SKM-1 treated with dmso at 0.1 percent for 144 hours (cell line): ENCODE results near the gene CCM2.

Experiments used
- DNase-seq: peaks from one replicate; lab custom pipeline; 2025; ENCODE audit not compliant: unreplicated experiment; lab: John Stamatoyannopoulos, UW

CCM2 gene

GRCh38 chr7:45078125-45078681 lies 78.2 kb downstream of the CCM2 start:
- no peak for DNase-seq

- DNase-seq: no peak
Measured at GRCh38 chr7:45080265-45080957, 80.4 kb downstream of the CCM2 start.

DNA sequence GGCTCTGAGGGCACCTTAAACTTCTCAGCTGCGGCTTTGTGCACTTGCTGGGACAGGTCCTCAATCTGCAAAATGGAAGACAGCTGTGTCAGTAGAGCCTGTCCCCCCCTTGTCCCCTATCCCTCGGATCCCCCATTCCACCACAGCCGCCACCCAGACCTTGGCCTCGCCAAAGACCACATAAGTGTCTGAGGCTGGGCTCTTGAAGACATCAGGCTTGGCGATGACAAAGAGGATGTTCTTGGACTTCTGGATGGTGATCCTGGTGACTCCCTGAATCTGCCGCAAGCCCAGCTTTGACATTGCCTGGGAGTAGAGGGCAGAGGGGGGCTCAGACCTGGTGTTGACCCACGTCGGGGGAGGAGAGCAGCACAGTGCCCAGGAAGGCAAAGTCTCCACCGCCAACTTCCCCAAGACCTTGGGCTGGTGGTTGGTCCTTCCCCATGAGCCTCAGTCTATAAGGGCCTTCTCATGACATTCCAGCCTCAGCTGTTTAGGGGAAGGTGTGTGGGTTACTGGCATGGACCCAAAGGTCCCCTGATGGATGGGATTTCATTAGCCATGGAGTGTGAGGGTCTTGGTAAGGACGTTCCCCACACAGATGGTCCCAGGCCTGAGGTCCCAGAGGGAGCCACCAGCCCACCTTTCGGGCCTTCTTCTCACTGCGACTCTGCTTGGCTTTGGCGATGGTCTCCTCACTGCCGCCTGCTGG lies 81.1 kb downstream of the CCM2 start:
- no peak for DNase-seq

GRCh38 chr7:45081670-45081974 lies 81.6 kb downstream of the CCM2 start:
- no peak for DNase-seq

DNA sequence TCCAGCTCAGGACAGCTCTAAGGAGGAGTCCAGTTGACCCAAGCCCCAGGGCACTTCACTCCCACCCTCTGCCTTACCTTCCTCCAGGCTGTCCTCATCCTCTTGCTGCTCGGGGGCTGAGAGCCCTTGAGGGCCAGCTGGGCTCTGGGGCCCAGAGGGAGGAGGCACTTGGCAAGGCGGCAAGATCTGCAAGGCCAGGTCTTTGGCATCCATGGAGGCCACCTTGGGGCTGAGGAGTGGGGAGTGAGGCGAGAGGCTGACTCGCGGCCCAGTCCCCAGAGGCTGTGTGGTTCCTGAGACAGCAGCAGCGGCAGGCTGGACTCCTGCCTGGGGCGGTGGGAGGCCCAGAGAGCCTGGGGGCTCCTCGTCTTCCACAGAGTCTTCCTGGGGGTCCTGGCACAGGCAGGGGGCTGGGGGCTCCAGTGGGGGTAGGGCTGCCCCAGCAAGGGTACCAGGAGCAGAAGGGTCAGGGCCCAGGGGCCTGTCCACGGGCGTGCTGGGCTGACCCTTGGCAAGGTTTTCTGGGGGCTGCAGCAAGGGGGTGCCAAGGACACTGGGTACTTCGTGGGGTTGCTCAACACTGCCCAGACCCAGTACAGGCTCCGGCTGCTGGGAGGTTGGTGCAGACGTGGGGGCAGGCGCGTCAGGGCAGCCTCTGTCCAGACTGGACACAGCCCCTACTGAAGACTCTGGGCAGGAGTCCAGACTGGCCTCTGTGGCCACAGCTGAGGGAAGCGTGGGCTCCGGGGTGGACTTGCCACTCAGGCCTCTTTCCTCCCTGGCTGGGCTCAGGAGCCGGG lies 82.2 kb downstream of the CCM2 start:
- no peak for DNase-seq

GRCh38 chr7:45082831-45083331 lies 82.9 kb downstream of the CCM2 start:
- DNase-seq: no peak

GRCh38 chr7:45084336-45084735 lies 84.3 kb downstream of the CCM2 start:
- DNase-seq: no peak

DNA sequence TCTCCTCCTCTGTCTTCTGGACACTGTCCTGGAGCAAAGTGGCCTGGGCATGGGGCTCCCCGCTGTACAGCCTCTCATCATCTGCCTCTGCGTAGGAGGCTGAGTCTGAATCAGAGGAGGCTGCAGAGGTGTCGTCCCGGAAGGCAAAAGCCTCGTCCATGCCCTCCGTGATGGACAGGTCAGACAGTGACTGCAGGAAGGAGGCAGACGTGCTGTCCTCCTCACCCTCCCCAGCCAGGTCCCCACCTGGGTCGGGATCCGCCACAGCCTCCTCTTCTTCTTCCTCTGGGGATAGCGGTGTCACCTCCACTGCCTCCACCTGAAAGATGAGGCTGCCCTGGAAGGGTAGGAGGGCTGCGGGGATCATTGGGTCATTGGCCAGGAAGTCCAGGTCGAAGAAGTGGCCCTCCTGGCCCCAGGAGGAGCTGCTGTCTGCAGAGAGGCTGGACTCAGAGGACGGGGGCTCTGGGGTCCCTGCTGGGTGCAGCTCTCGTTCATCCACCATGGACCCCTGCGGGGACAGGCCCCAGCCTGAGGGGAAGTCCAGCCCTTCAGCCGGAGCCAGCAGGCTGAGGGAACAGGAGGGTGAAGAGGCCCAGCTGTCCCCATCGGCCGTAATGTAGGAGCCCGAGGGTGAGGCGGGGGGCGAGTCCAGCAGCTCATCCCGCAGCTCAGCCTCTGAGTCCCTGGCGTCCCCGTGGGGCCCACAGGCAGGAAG lies 85.1 kb downstream of the CCM2 start:
- no peak for DNase-seq

GRCh38 chr7:45085619-45086200 lies 85.7 kb downstream of the CCM2 start:
- no peak for DNase-seq

- DNase-seq: no peak
Measured at GRCh38 chr7:45086331-45087065, 86.5 kb downstream of the CCM2 start.

- no peak for DNase-seq
Measured at GRCh38 chr7:45087301-45088145, 87.5 kb downstream of the CCM2 start.

GRCh38 chr7:45088146-45088701 lies 88.2 kb downstream of the CCM2 start:
- DNase-seq: no peak

DNA sequence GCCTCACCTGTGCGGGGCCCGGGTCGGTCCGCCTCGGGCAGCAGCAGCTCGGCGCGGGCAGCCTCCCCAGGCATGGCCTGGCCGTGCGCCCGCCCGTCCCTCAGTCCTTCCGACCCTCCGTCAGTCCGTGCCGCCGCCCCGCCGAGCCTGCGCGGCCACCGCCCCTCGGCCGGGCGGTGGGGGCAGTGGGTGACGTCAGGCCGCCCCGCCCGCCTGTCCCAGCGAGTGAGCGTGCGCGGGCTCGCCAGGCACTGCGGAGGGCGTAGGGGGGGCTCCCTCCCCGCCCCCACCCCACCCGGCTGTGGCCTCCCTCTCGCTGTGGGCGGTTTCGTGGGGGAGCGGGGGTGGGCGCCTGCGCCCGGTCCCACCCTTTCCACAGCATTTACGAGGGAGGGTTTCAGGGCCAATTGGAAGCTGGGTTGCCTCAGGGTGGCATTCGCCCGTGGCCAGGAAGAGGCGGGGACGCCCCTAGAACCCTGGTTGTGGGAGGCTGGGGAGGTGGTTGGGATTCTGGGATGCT lies 88.9 kb downstream of the CCM2 start, which contains the start of gene NACAD:
Gene NACAD, minus strand, starts transcription at position 149 of the 520 bp plus-strand sequence. Its CDS starts 75 bp downstream, at position 74.
- DNase-seq: no peak

GRCh38 chr7:45089341-45089891 lies 89.4 kb downstream of the CCM2 start:
- DNase-seq: no peak

DNA sequence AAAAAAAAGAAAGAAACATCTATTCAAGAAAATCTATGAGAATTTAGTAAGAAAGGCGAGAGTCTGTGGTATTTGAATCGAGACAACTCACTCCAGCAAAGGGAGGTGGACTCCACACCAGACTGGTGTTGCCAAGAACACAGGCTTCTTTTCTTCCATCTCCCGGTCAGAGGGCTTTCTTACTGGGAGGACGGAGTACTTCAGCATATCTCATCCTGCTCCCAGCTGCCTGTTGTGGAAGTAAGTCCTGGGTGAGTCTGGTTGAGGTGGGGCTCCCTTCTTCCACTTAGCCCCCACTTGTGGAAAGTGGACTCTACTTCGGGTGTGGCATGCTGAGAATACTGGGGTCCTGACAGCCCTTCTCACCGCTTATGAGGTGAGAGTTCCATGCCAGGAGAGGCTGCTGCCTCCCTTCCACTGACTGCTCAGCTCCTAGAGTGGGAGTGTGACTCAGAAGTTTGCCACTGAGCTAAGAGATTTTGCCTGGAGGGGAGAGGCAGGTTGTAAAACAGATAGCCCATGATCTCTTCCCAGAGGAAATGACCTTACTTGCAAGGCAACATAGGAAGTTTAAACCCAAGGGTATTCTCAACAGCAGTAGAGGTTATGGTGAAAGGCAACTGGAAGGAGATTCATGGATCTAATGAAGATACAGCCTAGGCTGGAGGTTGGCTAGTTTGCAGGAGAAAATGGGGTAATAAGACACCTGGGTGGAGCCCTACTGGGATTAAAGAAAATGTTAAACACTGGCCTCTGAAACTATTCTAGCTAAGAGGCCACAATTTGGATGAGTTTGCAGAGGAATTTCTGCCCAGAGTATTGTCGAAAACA lies 92.3 kb downstream of the CCM2 start:
- no peak for DNase-seq

- no peak for DNase-seq
Measured at GRCh38 chr7:45092931-45093235, 92.9 kb downstream of the CCM2 start.
